Left renal pelvis (tissue), 4 donors: Measurements from ENCODE around the gene FBXW12. TPM values are rescaled to one million over a fixed set of nuclear protein-coding genes. Genes with fewer than 3 reads are reported as not detected.
"Not testable (repeated sequence)": the region's sequence is repeated elsewhere in the genome, so short reads cannot be mapped to it uniquely, and the experiment has no call there.

Experiments used
- DNase-seq, 4 donors: peaks; one replicate each; pipeline ENCODE4 v3.0.0-alpha.2; 2013; ENCODE audit warnings: low read depth in 4 of 4, low spot score in 3 of 4
- polyA plus RNA-seq, 4 donors: library from polyadenylated mRNA; unstranded; fragments of 120-200 nt; gene quantifications; one replicate each; pipeline ENCODE4 v1.2.1, GENCODE V29; 2013; ENCODE audit not compliant: insufficient read length in 4 of 4

The FBXW12 gene
- polyA plus RNA-seq, 4 donors: 0.08 to 0.84 (median 0.50) TPM

DNA sequence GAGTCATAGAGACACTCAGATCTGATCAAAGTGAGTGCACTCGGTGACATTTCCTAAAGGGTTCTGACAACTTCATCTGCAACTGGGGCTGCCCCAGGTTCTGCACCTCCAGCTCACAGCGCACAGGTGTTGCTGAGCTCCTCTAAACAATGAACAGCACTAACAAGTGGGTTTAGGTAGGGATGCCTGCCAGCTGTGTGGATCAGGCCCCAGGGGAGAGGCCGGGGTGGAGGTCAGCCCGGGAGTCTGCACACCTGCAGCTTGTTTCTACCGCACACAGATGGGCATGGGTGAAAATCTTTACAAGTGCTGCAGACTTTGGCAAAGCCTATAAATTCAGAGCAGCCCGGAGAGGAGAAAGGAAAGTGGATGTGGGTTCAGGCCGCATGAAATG lies 355 bp downstream of the FBXW12 start:
- no peak for DNase-seq

DNA sequence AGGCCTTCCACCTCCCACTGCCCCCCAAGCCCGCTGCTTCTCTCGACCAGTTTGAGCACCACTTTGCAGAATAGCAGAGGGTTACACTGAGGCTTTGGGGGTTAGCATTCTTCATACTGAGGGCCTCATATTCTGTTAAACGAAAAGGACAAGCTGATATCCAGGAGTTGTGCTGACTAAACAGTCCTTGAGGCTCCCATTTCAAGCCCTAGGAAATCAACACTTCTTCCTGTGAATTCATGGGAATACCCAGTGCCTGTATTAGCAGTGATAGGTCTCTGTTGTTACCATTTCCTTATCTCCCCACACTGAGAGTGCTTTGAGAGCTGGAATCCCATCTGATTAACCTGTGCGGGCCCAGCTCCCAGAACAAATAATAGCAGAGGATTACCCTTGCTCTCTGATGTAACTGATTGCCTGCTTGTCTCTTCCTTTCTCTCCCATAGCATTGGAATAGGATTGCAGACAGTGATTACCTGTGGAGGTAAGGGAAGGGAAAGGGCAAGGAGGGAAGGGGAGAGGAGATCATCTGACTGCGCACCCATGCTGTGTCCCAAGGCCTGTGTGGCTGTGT lies 930 bp downstream of the FBXW12 start:
- DNase-seq: no peak

DNA sequence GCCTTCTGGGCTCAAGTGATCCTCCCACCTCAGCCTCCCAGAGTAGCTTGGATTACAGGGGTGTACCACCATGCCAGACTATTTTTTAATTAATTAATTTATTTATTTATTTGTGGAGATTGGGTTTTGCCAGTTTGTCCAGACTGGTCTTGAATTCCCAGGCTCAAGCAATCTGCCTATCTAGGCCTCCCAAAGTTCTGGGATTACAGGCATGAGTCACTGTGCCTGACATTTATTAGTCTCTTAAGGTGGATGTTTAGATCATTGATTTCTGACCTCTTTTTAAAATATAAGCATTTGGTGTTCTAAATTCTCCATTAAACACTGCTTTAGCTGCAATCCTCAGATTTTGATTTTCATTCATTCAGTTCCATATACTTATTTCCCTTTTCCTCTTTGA lies 15.6 kb downstream of the FBXW12 start:
- DNase-seq: no peak

- no peak for DNase-seq
Measured at GRCh38 chr3:48388966-48389365, 16.9 kb downstream of the FBXW12 start.

- no peak for DNase-seq
Measured at GRCh38 chr3:48394391-48394790, 22.4 kb downstream of the FBXW12 start.

DNA sequence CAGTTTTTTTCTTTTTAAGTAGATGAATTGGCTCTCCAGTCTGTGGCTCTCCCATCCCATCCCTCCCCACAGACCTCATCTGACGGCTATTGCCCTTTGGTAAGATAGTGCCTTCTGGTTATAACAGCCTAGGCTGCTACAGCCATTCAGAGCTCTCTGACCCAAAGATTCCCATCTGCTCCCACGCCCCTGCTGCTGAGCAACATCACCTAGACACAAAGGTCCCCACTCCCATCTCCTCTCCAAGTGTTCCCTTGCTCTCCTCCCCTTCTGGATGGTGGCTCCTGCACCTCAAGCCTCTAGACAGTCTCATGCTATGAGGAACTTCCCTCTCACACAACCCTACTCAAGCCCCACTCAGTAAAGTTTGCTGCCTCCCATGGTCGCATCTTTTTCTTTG lies 23.7 kb downstream of the FBXW12 start:
- no peak for DNase-seq

GRCh38 chr3:48397767-48398681 lies 26.0 kb downstream of the FBXW12 start:
- DNase-seq: no peak

- no peak for DNase-seq
Measured at GRCh38 chr3:48398701-48399386, 26.8 kb downstream of the FBXW12 start.

DNA sequence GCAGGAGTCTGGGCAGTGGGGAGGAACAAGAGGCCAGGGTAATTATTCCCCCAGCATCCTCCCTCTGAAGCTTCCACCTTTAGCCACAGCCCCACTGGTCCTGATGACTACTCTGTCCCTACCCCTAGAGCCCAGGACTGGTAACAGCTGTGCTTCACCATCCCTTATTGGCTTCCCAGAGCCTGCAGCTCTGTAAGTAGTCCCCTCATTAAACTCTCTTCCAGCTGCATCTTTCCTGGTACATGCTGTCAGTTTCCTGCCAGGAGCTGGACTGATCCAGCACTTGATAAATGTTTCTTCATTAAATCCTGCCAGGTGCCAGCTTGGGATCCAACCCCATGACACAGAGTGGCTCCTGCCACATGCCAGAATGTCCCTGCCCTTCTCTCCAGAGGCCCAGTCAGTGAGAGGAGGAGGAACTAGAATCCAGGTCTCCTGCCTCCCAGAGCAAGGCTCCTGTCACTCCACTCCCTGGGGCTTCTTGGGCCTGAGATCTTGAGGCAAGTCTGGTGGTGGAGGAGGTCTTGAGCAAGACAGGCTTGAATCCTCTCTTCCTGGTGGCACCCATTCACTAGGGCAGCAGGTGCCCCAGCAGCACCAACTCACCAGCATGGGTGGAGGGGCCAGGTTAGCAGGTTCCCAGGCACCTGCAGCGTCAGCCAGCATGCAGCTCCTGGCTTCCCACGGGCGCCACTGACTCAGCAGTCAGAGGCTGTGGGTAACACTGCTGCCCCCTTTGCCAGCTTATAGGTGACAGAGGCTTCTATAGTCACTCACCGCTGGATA lies 27.6 kb downstream of the FBXW12 start:
- no peak for DNase-seq

- peak in 2 of 4 donors; percentile 36 to 40 for DNase-seq
Measured at GRCh38 chr3:48400824-48401433, 28.9 kb downstream of the FBXW12 start.

DNA sequence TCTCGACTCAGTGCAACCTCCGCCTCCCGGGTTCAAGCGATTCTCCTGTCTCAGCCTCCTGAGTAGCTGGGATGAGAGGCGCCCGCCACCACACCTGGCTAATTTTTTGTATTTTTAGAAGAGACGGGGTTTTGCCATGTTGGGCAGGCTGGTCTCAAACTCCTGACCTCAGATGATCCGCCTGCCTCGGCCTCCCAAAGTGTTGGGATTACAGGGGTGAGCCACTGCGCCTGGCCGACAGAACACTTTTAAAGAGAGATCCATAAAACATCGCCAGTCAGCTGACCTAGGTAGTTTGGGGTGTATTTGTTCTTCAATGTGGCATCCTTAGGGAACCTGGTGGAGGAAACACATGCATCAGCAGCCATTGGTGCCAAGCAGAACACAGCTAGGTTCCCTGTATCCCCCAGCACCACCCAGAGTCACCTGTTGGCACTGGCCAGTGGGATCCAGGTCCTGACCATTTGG lies 29.4 kb downstream of the FBXW12 start:
- DNase-seq: not testable (repeated sequence)

DNA sequence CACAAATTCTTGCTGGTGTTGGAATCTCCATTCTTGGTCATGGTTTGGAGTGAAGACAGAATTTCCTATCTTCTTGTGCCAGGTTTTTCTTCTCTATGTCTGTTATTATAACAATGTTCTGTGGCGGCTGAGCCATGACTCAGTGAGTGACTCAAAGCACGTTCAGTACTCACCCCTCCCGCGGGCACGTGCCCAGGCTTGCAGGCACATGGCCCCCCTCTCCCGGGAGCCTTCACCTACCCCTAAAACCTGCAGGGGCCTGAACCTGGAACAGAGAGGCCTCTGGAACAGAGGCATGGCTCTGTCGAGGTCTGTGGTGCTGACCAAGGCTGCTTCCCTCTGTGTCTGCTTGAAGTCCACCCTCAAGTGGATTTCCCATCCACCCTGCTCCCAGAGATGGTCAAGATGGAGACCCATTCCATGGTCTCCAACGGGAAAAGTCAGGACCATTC lies 30.3 kb downstream of the FBXW12 start:
- no peak for DNase-seq

DNA sequence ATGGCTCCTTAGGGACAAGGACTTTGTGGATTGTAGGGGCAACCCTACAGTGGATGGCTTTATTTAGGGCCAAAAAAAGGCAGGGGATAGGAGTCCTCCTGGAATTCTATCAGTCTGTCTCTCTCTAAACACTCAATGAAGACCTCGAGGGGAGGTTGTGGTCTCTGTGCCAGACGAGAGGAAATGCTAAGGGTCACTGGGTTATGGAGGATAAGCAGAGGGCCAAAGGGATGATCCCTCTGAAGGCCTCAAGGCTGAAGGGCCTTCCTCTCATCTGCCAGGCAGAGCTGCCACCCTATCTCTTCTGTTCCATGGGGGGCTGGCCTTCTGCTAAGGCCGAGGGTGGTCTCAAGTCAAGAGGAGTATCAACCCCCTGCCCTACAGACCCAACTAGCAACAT lies 30.9 kb downstream of the FBXW12 start:
- no peak for DNase-seq

DNA sequence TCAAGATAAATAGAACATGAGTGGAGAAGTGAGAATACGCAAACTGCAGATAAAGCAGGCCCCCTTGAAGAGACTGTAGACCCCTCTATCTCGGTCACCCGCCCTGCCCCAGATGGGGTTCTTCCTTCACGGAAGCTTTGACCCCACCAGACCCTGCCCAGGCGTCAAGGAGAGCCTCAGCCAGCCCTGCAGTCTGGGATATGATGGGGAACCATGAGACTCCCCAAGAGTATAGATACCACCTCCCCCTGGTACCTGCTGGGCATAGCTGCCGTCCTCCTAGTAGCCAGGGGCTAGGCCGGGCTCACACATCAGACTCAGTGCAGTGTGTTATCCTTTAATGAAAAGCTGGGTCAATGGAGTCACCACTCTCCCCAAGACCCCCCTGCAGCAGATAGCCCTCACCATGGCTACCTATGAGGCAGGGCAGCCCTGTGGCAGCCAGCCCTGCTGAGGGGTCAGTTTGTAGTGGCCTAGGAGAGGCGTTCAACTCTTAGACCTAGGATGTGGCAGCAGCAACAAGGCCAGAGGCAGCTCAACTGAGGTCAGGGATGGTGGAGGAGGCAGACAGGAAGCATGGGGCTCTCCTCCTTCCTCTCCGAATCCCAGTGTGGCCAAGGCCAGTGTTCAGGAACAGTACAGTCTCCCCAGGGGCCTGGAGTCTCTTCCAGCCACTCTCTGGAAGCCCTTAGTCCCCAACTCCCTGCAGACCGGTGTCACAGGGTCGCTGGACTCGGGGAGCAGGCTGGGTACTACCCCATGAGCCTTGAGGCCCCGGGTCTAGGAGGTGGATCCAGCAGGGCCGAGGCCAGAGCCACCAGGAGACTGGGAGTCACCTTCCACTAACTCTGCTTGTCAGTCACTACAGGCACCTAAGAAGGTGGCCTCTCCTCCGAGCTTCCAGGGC lies 31.8 kb downstream of the FBXW12 start:
- no peak for DNase-seq

DNA sequence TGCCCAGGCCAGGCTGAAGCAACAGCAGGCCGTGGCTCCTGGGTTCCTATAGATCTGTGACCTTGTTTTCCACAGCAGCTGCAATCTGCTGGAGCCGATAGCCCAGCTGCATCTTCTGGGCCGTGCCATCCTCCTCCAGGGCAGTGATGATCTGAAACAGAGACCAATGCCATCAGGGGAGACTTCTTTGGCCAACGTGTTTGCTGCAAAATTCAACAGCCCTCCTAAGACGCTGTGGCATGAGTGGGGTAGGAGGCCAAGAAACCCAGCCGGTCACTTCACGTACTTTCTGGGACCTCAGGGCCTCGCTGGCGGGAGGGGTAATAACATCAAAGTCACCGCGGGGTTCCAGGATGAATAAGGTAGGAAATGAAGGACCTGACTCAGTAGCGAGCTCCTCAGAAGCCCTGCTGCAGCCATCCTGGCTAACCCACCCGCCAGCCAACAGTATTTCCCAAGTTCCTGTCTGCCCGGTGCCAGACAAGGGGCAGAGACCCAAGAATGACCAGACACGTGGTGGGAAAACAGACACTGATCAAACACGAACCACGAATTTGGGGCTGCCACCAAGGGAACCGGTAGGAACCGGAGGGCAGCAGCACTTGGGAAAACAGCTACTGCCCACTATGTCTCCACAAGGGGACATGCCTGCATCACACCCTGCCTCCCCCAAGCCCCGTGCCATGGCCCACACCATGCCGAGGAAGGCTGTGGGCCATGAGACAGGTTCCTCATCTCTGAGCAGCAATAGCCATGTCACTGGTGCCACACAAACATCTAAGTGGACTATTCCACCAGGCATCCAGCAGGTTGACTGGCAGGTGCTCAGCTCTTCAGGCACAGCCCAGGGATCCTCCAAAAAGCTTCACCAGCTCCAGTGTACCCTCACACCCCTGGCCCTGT lies 32.7 kb downstream of the FBXW12 start:
- no peak for DNase-seq

- no peak for DNase-seq
Measured at GRCh38 chr3:48405343-48405881, 33.4 kb downstream of the FBXW12 start.

DNA sequence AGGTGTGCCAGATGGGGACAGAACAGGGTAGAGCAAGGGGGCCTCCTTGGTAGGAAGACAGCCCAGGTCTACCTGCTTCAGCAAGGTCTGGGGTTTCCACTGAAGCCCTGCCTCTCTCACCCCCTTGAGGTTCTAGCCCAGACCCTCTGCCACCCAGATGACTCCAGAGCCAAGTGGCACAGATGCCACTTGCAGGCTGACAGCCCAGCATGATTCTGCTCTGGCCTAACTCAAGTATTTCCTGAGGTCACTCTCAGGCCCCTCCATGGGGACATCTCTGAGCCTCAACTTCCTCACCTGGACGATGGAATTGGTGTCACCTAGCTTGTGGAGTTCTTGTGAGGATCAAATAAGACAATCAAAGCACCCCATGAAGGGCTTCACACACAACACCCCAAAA lies 34.0 kb downstream of the FBXW12 start:
- DNase-seq: no peak
